HL-60 (cell line): ENCODE data around the gene DUSP28.

Experiments
- TF ChIP-seq, protein P1 (sequence below): IDR thresholded peaks from one replicate; pipeline ENCODE4 v1.5.1; 2011; ENCODE audit warnings: low read length, control low read depth, inconsistent platforms; ENCODE audit not compliant: insufficient read depth
- TF ChIP-seq, protein P2 (sequence below): IDR thresholded peaks from 2 replicates; pipeline ENCODE4 v1.6.1; 2012; ENCODE audit warnings: low read depth; ENCODE audit not compliant: insufficient replicate concordance

DNA sequence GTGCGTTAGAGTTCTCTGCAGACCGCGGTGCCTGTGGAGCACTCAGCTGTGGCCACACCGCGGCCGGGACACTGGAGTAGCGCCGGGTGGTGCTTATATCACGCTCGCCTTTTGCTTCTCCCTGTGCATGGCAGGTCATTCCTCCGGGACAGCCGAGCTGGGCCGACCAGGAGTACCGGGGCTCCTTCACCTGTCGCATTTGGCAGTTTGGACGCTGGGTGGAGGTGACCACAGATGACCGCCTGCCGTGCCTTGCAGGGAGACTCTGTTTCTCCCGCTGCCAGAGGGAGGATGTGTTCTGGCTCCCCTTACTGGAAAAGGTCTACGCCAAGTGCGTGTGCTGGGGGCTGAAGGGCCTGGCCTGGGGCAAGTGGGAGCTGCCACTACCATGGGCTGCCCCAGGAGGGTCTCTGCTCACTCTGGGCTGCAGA is 30.5 kb downstream of the DUSP28 start:
- TF ChIP-seq, protein P1, sequence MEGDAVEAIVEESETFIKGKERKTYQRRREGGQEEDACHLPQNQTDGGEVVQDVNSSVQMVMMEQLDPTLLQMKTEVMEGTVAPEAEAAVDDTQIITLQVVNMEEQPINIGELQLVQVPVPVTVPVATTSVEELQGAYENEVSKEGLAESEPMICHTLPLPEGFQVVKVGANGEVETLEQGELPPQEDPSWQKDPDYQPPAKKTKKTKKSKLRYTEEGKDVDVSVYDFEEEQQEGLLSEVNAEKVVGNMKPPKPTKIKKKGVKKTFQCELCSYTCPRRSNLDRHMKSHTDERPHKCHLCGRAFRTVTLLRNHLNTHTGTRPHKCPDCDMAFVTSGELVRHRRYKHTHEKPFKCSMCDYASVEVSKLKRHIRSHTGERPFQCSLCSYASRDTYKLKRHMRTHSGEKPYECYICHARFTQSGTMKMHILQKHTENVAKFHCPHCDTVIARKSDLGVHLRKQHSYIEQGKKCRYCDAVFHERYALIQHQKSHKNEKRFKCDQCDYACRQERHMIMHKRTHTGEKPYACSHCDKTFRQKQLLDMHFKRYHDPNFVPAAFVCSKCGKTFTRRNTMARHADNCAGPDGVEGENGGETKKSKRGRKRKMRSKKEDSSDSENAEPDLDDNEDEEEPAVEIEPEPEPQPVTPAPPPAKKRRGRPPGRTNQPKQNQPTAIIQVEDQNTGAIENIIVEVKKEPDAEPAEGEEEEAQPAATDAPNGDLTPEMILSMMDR = no peak
- TF ChIP-seq, protein P2, sequence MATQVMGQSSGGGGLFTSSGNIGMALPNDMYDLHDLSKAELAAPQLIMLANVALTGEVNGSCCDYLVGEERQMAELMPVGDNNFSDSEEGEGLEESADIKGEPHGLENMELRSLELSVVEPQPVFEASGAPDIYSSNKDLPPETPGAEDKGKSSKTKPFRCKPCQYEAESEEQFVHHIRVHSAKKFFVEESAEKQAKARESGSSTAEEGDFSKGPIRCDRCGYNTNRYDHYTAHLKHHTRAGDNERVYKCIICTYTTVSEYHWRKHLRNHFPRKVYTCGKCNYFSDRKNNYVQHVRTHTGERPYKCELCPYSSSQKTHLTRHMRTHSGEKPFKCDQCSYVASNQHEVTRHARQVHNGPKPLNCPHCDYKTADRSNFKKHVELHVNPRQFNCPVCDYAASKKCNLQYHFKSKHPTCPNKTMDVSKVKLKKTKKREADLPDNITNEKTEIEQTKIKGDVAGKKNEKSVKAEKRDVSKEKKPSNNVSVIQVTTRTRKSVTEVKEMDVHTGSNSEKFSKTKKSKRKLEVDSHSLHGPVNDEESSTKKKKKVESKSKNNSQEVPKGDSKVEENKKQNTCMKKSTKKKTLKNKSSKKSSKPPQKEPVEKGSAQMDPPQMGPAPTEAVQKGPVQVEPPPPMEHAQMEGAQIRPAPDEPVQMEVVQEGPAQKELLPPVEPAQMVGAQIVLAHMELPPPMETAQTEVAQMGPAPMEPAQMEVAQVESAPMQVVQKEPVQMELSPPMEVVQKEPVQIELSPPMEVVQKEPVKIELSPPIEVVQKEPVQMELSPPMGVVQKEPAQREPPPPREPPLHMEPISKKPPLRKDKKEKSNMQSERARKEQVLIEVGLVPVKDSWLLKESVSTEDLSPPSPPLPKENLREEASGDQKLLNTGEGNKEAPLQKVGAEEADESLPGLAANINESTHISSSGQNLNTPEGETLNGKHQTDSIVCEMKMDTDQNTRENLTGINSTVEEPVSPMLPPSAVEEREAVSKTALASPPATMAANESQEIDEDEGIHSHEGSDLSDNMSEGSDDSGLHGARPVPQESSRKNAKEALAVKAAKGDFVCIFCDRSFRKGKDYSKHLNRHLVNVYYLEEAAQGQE = no peak
